Colonic mucosa (tissue), 4 donors: ENCODE measurements around the gene LRMDA. TPM values are rescaled to one million over a fixed set of nuclear protein-coding genes. Genes with fewer than 3 reads are reported as not detected.
"Not testable (repeated sequence)": the region's sequence is repeated elsewhere in the genome, so short reads cannot be mapped to it uniquely, and the experiment has no call there.

ENCODE experiments used
- DNase-seq: peaks from one replicate; pipeline ENCODE4 v3.0.0-alpha.2; 2020
- H3K27ac ChIP-seq: fragments of 200-600 bp; one replicate; pipeline ENCODE4 v1.8.0; 2021
- H3K27me3 ChIP-seq: fragments of 200-600 bp; one replicate; pipeline ENCODE4 v1.8.0; 2021
- H3K36me3 ChIP-seq: fragments of 200-600 bp; one replicate; pipeline ENCODE4 v1.8.0; 2021
- H3K4me1 ChIP-seq: fragments of 200-600 bp; one replicate; pipeline ENCODE4 v1.8.0; 2021; ENCODE audit warnings: mild to moderate bottlenecking
- H3K4me3 ChIP-seq: fragments of 200-600 bp; one replicate; pipeline ENCODE4 v1.8.0; 2021
- H3K9ac ChIP-seq, 2 donors: one replicate each; pipeline ENCODE4 v1.7.0; 2013; ENCODE audit warnings: control low read depth in 2 of 2, low read depth in 2 of 2, low read length in 2 of 2
- H3K9me3 ChIP-seq: fragments of 200-600 bp; one replicate; pipeline ENCODE4 v1.8.0; 2021
- CTCF ChIP-seq: fragments of 200-600 bp; IDR thresholded peaks from one replicate; pipeline ENCODE4 v1.8.0; 2022; ENCODE audit warnings: antibody characterized with exemption, mild to moderate bottlenecking
- intact Hi-C: fragments of 100-400 bp; cut with DNase I; formaldehyde crosslinking; loops from one replicate; pipeline ENCODE4 v1.14.1; 2022
- total RNA-seq, 2 donors: library from RNA; stranded (reverse); fragmentation: NEBNext Ultra II Directional in 1 of 2; extraction: Animal tissue kit (Norgen Biotek cat#: 25700) in 1 of 2; gene quantifications; one replicate each; pipeline ENCODE4 v1.2.1, GENCODE V29; 2021
- donor health status: healthy.
- donor health status: DM: no; HTN: no; CAD: no.
- donor health status: DM: no; HTN: no; CAD: no.

Gene LRMDA
- total RNA-seq, 2 donors from 2014 or later: 2.5 to 5.2 TPM

DNA sequence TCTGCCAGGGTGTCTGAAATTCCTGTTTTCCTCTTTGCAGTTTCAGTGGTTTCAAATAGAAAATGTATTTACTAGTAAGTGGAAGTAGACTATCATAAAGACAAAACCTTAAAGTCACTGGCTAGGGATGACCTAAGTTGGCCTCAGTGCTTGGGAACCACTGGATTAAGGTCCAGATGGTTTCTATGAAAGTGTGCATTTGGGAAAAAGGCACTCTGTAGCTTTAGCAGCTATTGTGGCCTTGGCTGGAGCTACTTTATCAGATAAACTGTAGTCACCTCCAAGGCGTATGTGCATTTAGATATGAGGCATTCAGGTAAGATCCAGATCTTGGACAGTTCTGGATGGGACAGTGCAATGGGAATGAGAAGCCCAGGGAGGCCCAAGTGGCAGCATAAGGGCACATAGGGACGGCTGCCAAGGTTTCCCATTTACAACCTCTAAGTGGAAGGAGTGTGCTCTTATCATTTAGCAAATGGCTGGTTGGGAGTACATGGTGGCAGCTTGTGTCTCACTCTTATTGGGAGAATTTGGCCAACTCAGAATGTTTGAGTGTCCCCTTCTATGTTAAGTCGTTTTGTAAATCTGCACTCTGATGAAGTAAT lies 185.6 kb downstream of the LRMDA start:
- Histone ChIP-seq H3K9ac (no peak overlapping the region), H3K4me3 (no peak overlapping the region), H3K27ac (no peak overlapping the region), H3K9me3 (no peaks in the 10 kb centered on the region), H3K36me3 (no peaks in the 10 kb centered on the region), H3K27me3 (no peaks in the 10 kb centered on the region), H3K4me1 (no peaks in the 10 kb centered on the region)
- intact Hi-C loops: no loop called here
- TF ChIP-seq CTCF: no peak
- DNase-seq: no peak

DNA sequence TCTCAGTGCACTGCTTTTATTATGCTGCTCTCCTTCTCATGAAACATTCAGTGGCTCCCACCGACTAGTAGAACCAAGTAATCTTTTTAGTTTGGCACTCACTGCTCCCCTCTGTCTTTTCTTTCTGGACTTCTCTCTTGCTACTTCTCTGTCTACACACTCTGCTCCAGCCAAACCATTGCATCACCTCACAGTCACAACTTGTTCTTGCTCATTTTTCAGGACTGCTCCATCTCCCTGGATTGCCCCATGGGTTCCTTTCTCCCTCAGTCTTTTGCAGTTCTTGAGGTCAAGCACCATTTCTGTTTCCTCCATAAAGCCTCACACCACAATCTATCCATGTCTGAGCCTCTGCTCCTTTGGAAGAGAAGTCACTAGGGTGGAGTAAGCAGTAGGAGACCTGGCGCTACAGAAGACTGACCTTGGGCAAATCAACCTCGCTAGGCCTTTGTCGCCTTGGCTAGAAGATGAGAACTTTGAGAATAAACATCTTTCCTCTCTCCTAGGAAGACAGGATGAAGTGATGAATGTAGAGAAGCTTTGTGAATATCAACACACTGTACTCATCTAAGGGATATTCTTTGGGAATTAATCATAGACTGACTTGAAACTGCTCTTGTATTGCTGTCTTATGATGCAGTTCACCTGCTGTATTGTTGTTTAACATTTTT lies 186.2 kb downstream of the LRMDA start:
- intact Hi-C loops: no loop called here
- TF ChIP-seq CTCF: no peak
- H3K4me3 ChIP-seq: no peak overlapping the region

GRCh38 chr10:75619635-75620034 lies 188.2 kb downstream of the LRMDA start:
- Histone ChIP-seq H3K4me1 (no peaks in the 10 kb centered on the region), H3K27me3 (no peaks in the 10 kb centered on the region), H3K36me3 (no peaks in the 10 kb centered on the region), H3K9me3 (no peaks in the 10 kb centered on the region), H3K27ac (no peak overlapping the region), H3K4me3 (no peak overlapping the region), H3K9ac (no peak overlapping the region)
- no peak for TF ChIP-seq CTCF
- no peak for DNase-seq
- intact Hi-C loops: no loop called here

More for the DNA sequence above, 186.2 kb downstream of the LRMDA start:
- Histone ChIP-seq H3K9me3 (no peaks in the 10 kb centered on the region), H3K27ac (no peak overlapping the region), H3K27me3 (no peaks in the 10 kb centered on the region), H3K4me1 (no peaks in the 10 kb centered on the region), H3K9ac (no peak overlapping the region), H3K36me3 (no peaks in the 10 kb centered on the region)
- no peak for DNase-seq

- intact Hi-C loops: no loop called here
- no peaks in the 10 kb centered on the region for H3K36me3 ChIP-seq
- no peak for DNase-seq
- H3K9ac ChIP-seq: no peak overlapping the region
- no peaks in the 10 kb centered on the region for H3K4me1 ChIP-seq
- H3K27me3 ChIP-seq: no peaks in the 10 kb centered on the region
- H3K4me3 ChIP-seq: no peak overlapping the region
- no peak for TF ChIP-seq CTCF
- no peaks in the 10 kb centered on the region for H3K9me3 ChIP-seq
- H3K27ac ChIP-seq: no peak overlapping the region
Measured at GRCh38 chr10:75620356-75620755, 188.9 kb downstream of the LRMDA start.

DNA sequence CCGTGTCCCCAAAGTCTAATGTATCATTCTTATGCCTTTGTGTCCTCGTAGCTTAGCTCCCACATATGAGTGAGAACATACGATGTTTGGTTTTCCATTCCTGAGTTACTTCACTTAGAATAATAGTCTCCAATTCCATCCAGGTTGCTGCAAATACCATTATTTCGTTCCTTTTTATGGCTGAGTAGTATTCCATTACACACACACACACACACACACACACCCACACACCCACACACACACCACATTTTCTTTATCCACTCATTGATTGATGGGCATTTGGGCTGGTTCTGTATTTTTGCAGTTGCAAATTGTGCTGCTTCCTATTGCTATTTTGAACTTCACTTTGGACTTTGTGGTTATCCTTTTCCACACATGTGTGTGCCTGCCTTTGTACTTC lies 189.6 kb downstream of the LRMDA start:
- not testable (repeated sequence) for H3K9me3 ChIP-seq

GRCh38 chr10:75622503-75622902 lies 191.1 kb downstream of the LRMDA start:
- H3K4me1 ChIP-seq: no peaks in the 10 kb centered on the region
- intact Hi-C loops: no loop called here
- H3K9me3 ChIP-seq: no peaks in the 10 kb centered on the region
- no peak overlapping the region for H3K27ac ChIP-seq
- TF ChIP-seq CTCF: no peak
- H3K4me3 ChIP-seq: no peak overlapping the region
- no peak overlapping the region for H3K9ac ChIP-seq
- DNase-seq: no peak
- H3K27me3 ChIP-seq: no peaks in the 10 kb centered on the region
- H3K36me3 ChIP-seq: no peaks in the 10 kb centered on the region

More for the DNA sequence above, 189.6 kb downstream of the LRMDA start:
- intact Hi-C loops, DNase-seq, H3K27ac ChIP-seq, H3K4me3 ChIP-seq, H3K36me3 ChIP-seq, H3K4me1 ChIP-seq, H3K27me3 ChIP-seq, H3K9ac ChIP-seq: not testable (repeated sequence)
